ENCODE results near the gene COQ9. TPM values are rescaled to one million over a fixed set of nuclear protein-coding genes. Genes with fewer than 3 reads are reported as not detected.

The COQ9 gene
- total RNA-seq, 1 donor from 2014 or later: 32.9 TPM

- H3K4me3 ChIP-seq (ENCODE audit: low read length in 3 of 3): no peak overlapping the region
- H3K36me3 ChIP-seq (ENCODE audit: control insufficient read depth in 3 of 3, insufficient read depth in 3 of 3, low read length in 3 of 3): no peaks in the 10 kb centered on the region
- no peaks in the 10 kb centered on the region for H3K4me1 ChIP-seq (ENCODE audit: control insufficient read depth in 3 of 3, insufficient read depth in 3 of 3, low read length in 3 of 3)
- no peak overlapping the region for H3K27ac ChIP-seq (ENCODE audit: low read depth, low read length)
- no peak overlapping the region for H3K9ac ChIP-seq (ENCODE audit: low read depth in 1 of 3, low read length in 3 of 3)
- H3K9me3 ChIP-seq (ENCODE audit: control insufficient read depth in 3 of 3, low read length in 3 of 3): no peaks in the 10 kb centered on the region
- H3K27me3 ChIP-seq (ENCODE audit: control insufficient read depth in 3 of 3, insufficient read depth in 3 of 3, low read length in 3 of 3): peaks cover 4 to 15% (median 5%) of the 10 kb centered on the region in 3 donors
Measured at GRCh38 chr16:57507136-57508034, 60.1 kb downstream of the COQ9 start.

- Histone ChIP-seq H3K27me3 (ENCODE audit: control insufficient read depth in 3 of 3, insufficient read depth in 3 of 3, low read length in 3 of 3) (peaks cover 4 to 15% (median 5%) of the 10 kb centered on the region in 3 donors), H3K4me1 (ENCODE audit: control insufficient read depth in 3 of 3, insufficient read depth in 3 of 3, low read length in 3 of 3) (no peaks in the 10 kb centered on the region), H3K4me3 (ENCODE audit: low read length in 3 of 3) (no peak overlapping the region), H3K9me3 (ENCODE audit: control insufficient read depth in 3 of 3, low read length in 3 of 3) (no peaks in the 10 kb centered on the region), H3K9ac (ENCODE audit: low read depth in 1 of 3, low read length in 3 of 3) (no peak overlapping the region), H3K27ac (ENCODE audit: low read depth, low read length) (no peak overlapping the region), H3K36me3 (ENCODE audit: control insufficient read depth in 3 of 3, insufficient read depth in 3 of 3, low read length in 3 of 3) (peaks cover 0 to 3% (median 2%) of the 10 kb centered on the region in 3 donors)
Measured at GRCh38 chr16:57508035-57508425, 60.8 kb downstream of the COQ9 start.

- Histone ChIP-seq H3K36me3 (ENCODE audit: control insufficient read depth in 3 of 3, insufficient read depth in 3 of 3, low read length in 3 of 3) (peaks cover 0 to 3% (median 2%) of the 10 kb centered on the region in 3 donors), H3K9ac (ENCODE audit: low read depth in 1 of 3, low read length in 3 of 3) (no peak overlapping the region), H3K9me3 (ENCODE audit: control insufficient read depth in 3 of 3, low read length in 3 of 3) (no peaks in the 10 kb centered on the region), H3K27me3 (ENCODE audit: control insufficient read depth in 3 of 3, insufficient read depth in 3 of 3, low read length in 3 of 3) (peaks cover 0 to 9% (median 5%) of the 10 kb centered on the region in 3 donors), H3K27ac (ENCODE audit: low read depth, low read length) (no peak overlapping the region), H3K4me1 (ENCODE audit: control insufficient read depth in 3 of 3, insufficient read depth in 3 of 3, low read length in 3 of 3) (no peaks in the 10 kb centered on the region), H3K4me3 (ENCODE audit: low read length in 3 of 3) (no peak overlapping the region)
Measured at GRCh38 chr16:57509231-57509923, 62.1 kb downstream of the COQ9 start.

- H3K36me3 ChIP-seq (ENCODE audit: control insufficient read depth in 3 of 3, insufficient read depth in 3 of 3, low read length in 3 of 3): peaks cover 0 to 3% (median 2%) of the 10 kb centered on the region in 3 donors
- no peak overlapping the region for H3K4me3 ChIP-seq (ENCODE audit: low read length in 3 of 3)
- peaks cover 0 to 9% (median 5%) of the 10 kb centered on the region in 3 donors for H3K27me3 ChIP-seq (ENCODE audit: control insufficient read depth in 3 of 3, insufficient read depth in 3 of 3, low read length in 3 of 3)
- H3K27ac ChIP-seq (ENCODE audit: low read depth, low read length): no peak overlapping the region
- no peaks in the 10 kb centered on the region for H3K9me3 ChIP-seq (ENCODE audit: control insufficient read depth in 3 of 3, low read length in 3 of 3)
- no peak overlapping the region for H3K9ac ChIP-seq (ENCODE audit: low read depth in 1 of 3, low read length in 3 of 3)
- H3K4me1 ChIP-seq (ENCODE audit: control insufficient read depth in 3 of 3, insufficient read depth in 3 of 3, low read length in 3 of 3): peaks cover 3 to 5% (median 3%) of the 10 kb centered on the region in 3 donors
Measured at GRCh38 chr16:57510016-57510871, 63.0 kb downstream of the COQ9 start.

Other genes starting within 250 kb of the COQ9 start
- gene ARL2BP, start 202.2 kb upstream of the COQ9 start, total RNA-seq: 37.1 TPM
- under 0.01 TPM for gene PLLP, start 162.8 kb upstream of the COQ9 start, total RNA-seq
- gene CCL22, start 88.7 kb upstream of the COQ9 start, total RNA-seq: not detected
- 0.52 TPM for gene CX3CL1, start 75.0 kb upstream of the COQ9 start, total RNA-seq
- gene CCL17, start 42.7 kb upstream of the COQ9 start, total RNA-seq: not detected
- 56.9 TPM for gene CIAPIN1, start 94 bp upstream of the COQ9 start, total RNA-seq
- 62.6 TPM for gene POLR2C, start 15.2 kb downstream of the COQ9 start, total RNA-seq
- gene DOK4, start 39.0 kb downstream of the COQ9 start, total RNA-seq: 6.8 TPM
- 7.8 TPM for gene CCDC102A, start 89.1 kb downstream of the COQ9 start, total RNA-seq
- gene ADGRG5, start 95.2 kb downstream of the COQ9 start, total RNA-seq: not detected
- 0.52 TPM for gene ADGRG1, start 181.2 kb downstream of the COQ9 start, total RNA-seq
- 0.52 TPM for gene ADGRG3, start 220.8 kb downstream of the COQ9 start, total RNA-seq
- gene DRC7, start 247.3 kb downstream of the COQ9 start, total RNA-seq: not detected

All from skeletal muscle tissue (tissue), 4 donors.